ENCODE data around the gene SDSL. TPM values are rescaled to one million over a fixed set of nuclear protein-coding genes. Genes with fewer than 3 reads are reported as not detected.

SDSL gene
- total RNA-seq, 1 donor from 2014 or later: not detected

- DNase-seq (ENCODE audit: extremely low spot score in 2 of 2): no peak
- Histone ChIP-seq H3K4me3 (no peak overlapping the region), H3K27ac (no peak overlapping the region), H3K36me3 (no peaks in the 10 kb centered on the region), H3K27me3 (no peaks in the 10 kb centered on the region), H3K9me3 (no peaks in the 10 kb centered on the region), H3K4me1 (no peaks in the 10 kb centered on the region)
- intact Hi-C loops (cut with DNase I): no loop called here
- TF ChIP-seq, protein P1, sequence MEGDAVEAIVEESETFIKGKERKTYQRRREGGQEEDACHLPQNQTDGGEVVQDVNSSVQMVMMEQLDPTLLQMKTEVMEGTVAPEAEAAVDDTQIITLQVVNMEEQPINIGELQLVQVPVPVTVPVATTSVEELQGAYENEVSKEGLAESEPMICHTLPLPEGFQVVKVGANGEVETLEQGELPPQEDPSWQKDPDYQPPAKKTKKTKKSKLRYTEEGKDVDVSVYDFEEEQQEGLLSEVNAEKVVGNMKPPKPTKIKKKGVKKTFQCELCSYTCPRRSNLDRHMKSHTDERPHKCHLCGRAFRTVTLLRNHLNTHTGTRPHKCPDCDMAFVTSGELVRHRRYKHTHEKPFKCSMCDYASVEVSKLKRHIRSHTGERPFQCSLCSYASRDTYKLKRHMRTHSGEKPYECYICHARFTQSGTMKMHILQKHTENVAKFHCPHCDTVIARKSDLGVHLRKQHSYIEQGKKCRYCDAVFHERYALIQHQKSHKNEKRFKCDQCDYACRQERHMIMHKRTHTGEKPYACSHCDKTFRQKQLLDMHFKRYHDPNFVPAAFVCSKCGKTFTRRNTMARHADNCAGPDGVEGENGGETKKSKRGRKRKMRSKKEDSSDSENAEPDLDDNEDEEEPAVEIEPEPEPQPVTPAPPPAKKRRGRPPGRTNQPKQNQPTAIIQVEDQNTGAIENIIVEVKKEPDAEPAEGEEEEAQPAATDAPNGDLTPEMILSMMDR (IDR thresholded peaks at IDR 0.05): no peak
- TF ChIP-seq POLR2A (IDR thresholded peaks at IDR 0.05): no peak
- no peak for TF ChIP-seq POLR2AphosphoS5 (IDR thresholded peaks at IDR 0.05; ENCODE audit: insufficient read depth in 1 of 2, low read depth in 1 of 2)
Measured at GRCh38 chr12:113436993-113437728, 15.0 kb downstream of the SDSL start.

DNA sequence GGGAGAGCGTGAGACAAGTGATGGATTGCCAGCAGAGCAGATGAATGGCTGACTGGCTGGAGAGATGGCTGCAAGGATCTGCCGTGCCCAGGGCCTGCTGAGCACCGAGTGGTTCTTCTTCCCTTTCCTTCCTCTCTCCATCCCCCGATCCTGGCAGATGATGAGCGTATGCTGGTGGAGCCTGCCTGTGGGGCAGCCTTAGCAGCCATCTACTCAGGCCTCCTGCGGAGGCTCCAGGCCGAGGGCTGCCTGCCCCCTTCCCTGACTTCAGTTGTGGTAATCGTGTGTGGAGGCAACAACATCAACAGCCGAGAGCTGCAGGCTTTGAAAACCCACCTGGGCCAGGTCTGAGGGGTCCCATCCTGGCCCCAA is 15.5 kb downstream of the SDSL start:
- Histone ChIP-seq H3K4me3 (no peak overlapping the region), H3K9me3 (no peaks in the 10 kb centered on the region), H3K36me3 (no peaks in the 10 kb centered on the region), H3K27me3 (no peaks in the 10 kb centered on the region), H3K4me1 (no peaks in the 10 kb centered on the region), H3K27ac (no peak overlapping the region)
- TF ChIP-seq POLR2AphosphoS5 (IDR thresholded peaks at IDR 0.05; ENCODE audit: insufficient read depth in 1 of 2, low read depth in 1 of 2) (no peak), POLR2A (IDR thresholded peaks at IDR 0.05) (no peak)
- TF ChIP-seq, protein P1 (IDR thresholded peaks at IDR 0.05): no peak
- no peak for DNase-seq (ENCODE audit: extremely low spot score in 2 of 2)
- intact Hi-C loops (cut with DNase I): no loop called here

GRCh38 chr12:113438523-113439300 is 16.5 kb downstream of the SDSL start:
- Histone ChIP-seq H3K9me3 (no peaks in the 10 kb centered on the region), H3K27me3 (no peaks in the 10 kb centered on the region), H3K27ac (no peak overlapping the region), H3K36me3 (no peaks in the 10 kb centered on the region), H3K4me1 (no peaks in the 10 kb centered on the region), H3K4me3 (no peak overlapping the region)
- intact Hi-C loops (cut with DNase I): no loop called here
- no peak for TF ChIP-seq POLR2AphosphoS5 (IDR thresholded peaks at IDR 0.05; ENCODE audit: insufficient read depth in 1 of 2, low read depth in 1 of 2)
- TF ChIP-seq, protein P1 (IDR thresholded peaks at IDR 0.05): no peak
- TF ChIP-seq POLR2A (IDR thresholded peaks at IDR 0.05): no peak
- no peak for DNase-seq (ENCODE audit: extremely low spot score in 2 of 2)

DNA sequence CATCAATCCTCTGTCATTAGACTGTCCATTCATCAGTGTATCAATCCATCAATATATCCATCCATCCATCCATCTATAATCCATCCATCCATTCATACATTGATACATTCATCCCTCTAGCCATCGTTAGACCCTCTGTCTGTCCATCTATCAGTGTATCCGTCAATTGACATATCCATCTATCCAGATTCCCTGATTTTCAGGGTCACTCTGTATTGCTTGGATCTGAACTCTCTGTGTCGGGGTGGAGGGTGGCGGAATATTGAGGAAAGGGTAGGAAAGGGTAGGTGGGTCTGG is 17.1 kb downstream of the SDSL start:
- H3K9me3 ChIP-seq: no peaks in the 10 kb centered on the region
- H3K27ac ChIP-seq: no peak overlapping the region
- intact Hi-C loops (cut with DNase I): no loop called here
- no peaks in the 10 kb centered on the region for H3K4me1 ChIP-seq
- DNase-seq (ENCODE audit: extremely low spot score in 2 of 2): no peak
- no peaks in the 10 kb centered on the region for H3K27me3 ChIP-seq
- H3K4me3 ChIP-seq: no peak overlapping the region
- TF ChIP-seq POLR2A (IDR thresholded peaks at IDR 0.05) (no peak), POLR2AphosphoS5 (IDR thresholded peaks at IDR 0.05; ENCODE audit: insufficient read depth in 1 of 2, low read depth in 1 of 2) (no peak)
- TF ChIP-seq, protein P1 (IDR thresholded peaks at IDR 0.05): no peak
- no peaks in the 10 kb centered on the region for H3K36me3 ChIP-seq

DNA sequence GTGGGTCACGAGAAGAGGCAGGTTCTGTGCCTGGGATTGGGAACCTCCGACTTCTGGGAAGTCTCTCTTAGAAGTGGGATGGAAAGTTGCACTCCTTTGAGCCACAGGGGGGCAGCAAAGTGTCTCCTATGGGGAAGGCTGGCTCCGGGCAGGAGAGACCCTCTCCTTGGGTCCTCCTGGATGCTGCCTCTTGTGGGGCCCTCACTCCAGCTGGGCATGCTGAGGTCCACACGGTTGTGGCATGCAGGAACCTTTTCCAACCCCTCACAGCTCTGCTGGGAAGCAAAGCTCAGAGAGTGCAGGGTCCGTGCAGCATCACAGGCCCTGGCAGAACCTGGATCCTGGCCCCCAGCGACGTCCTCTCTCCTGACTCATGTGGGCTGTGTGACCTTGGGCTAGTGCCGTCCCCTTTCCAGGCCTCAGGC is 17.4 kb downstream of the SDSL start:
- TF ChIP-seq POLR2A (IDR thresholded peaks at IDR 0.05): no peak
- TF ChIP-seq, protein P1 (IDR thresholded peaks at IDR 0.05): peak in 1 of 3 experiments; percentile 33
- no peak for TF ChIP-seq POLR2AphosphoS5 (IDR thresholded peaks at IDR 0.05; ENCODE audit: insufficient read depth in 1 of 2, low read depth in 1 of 2)

More for the DNA sequence above, 17.4 kb downstream of the SDSL start:
- Histone ChIP-seq H3K4me3 (no peak overlapping the region), H3K9me3 (no peaks in the 10 kb centered on the region), H3K4me1 (no peaks in the 10 kb centered on the region), H3K27ac (no peak overlapping the region), H3K27me3 (no peaks in the 10 kb centered on the region), H3K36me3 (no peaks in the 10 kb centered on the region)
- no peak for DNase-seq (ENCODE audit: extremely low spot score in 2 of 2)
- intact Hi-C loops (cut with DNase I): no loop called here
